Erythroblast (primary cell): Measurements from ENCODE around the gene PBX1.

Experiments
- GATA1 ChIP-seq: IDR thresholded peaks from 2 replicates; pipeline ENCODE4 v1.6.1; 2011; ENCODE audit warnings: low read depth, mild to moderate bottlenecking, control low read depth, low read length, moderate library complexity
- POLR2A ChIP-seq: IDR thresholded peaks from 2 replicates; pipeline ENCODE4 v1.6.1; 2011; ENCODE audit warnings: mild to moderate bottlenecking, low read length

- TF ChIP-seq POLR2A (no peak), GATA1 (no peak)
Observed at GRCh38 chr1:164801246-164801731, 242.3 kb downstream of the PBX1 start.
